Liver (tissue), 9 donors: Measurements from ENCODE around the gene USH2A. TPM values are rescaled to one million over a fixed set of nuclear protein-coding genes. Genes with fewer than 3 reads are reported as not detected.

ENCODE experiments used
- DNase-seq: peaks from one replicate; pipeline ENCODE4 v3.0.0-alpha.2; 2017; ENCODE audit warnings: low spot score
- H3K27ac ChIP-seq, 2 donors: one replicate each; pipeline ENCODE4 v1.7.0; 2013; ENCODE audit warnings: inconsistent platforms in 2 of 2, low read length in 2 of 2, control low read depth in 1 of 2, low read depth in 1 of 2, mild to moderate bottlenecking in 1 of 2
- H3K27me3 ChIP-seq, 4 donors: one replicate each; pipeline versions ENCODE4 v1.6.1 to v1.7.0; 2013; ENCODE audit warnings: low read length in 3 of 4, inconsistent platforms in 1 of 4, mild to moderate bottlenecking in 1 of 4, moderate library complexity in 1 of 4; ENCODE audit not compliant: control insufficient read depth in 4 of 4, insufficient read depth in 4 of 4
- H3K36me3 ChIP-seq, 4 donors: one replicate each; pipeline versions ENCODE4 v1.6.1 to v1.7.0; 2013; ENCODE audit warnings: low read length in 3 of 4, mild to moderate bottlenecking in 3 of 4, low read depth in 1 of 4, moderate library complexity in 1 of 4; ENCODE audit not compliant: control insufficient read depth in 4 of 4, insufficient read depth in 3 of 4
- H3K4me1 ChIP-seq, 4 donors: one replicate each; pipeline versions ENCODE4 v1.6.1 to v1.7.0; 2013; ENCODE audit warnings: low read length in 3 of 4, mild to moderate bottlenecking in 3 of 4, moderate library complexity in 1 of 4; ENCODE audit not compliant: control insufficient read depth in 4 of 4, insufficient read depth in 4 of 4
- H3K4me3 ChIP-seq, 3 donors: one replicate each; pipeline versions ENCODE4 v1.6.1 to v1.7.0; 2013; ENCODE audit warnings: low read length in 3 of 3, control low read depth in 1 of 3, low read depth in 1 of 3, mild to moderate bottlenecking in 1 of 3
- H3K9ac ChIP-seq, 2 donors: one replicate each; pipeline ENCODE4 v1.7.0; 2013; ENCODE audit warnings: low read length in 2 of 2, mild to moderate bottlenecking in 2 of 2, moderate library complexity in 2 of 2, control low read depth in 1 of 2, low read depth in 1 of 2
- H3K9me3 ChIP-seq, 4 donors: one replicate each; pipeline versions ENCODE4 v1.6.1 to v1.7.0; 2013; ENCODE audit warnings: low read length in 3 of 4; ENCODE audit not compliant: control insufficient read depth in 4 of 4
- EGR1 ChIP-seq, 2 donors: IDR thresholded peaks; 2 replicates each; pipeline ENCODE4 v1.6.1; 2016 to 2018; ENCODE audit warnings: antibody characterized with exemption in 2 of 2, low read depth in 2 of 2
- FOXA1 ChIP-seq: IDR thresholded peaks from 2 replicates; pipeline ENCODE4 v1.6.1; 2016; ENCODE audit warnings: antibody characterized with exemption
- FOXA2 ChIP-seq: IDR thresholded peaks from 2 replicates; pipeline ENCODE4 v1.6.1; 2016; ENCODE audit warnings: antibody characterized with exemption
- GABPA ChIP-seq, 2 donors: IDR thresholded peaks in 1 of 2; conservative IDR thresholded peaks in 1 of 2; 2 replicates each; pipeline ENCODE4 v1.6.1; 2016; ENCODE audit warnings: antibody characterized with exemption in 2 of 2, mild to moderate bottlenecking in 1 of 2, moderate library complexity in 1 of 2
- HNF4A ChIP-seq, 2 donors: conservative IDR thresholded peaks; 2 replicates each; pipeline ENCODE4 v1.6.1; 2016; ENCODE audit warnings: antibody characterized with exemption in 2 of 2, mild to moderate bottlenecking in 2 of 2
- JUND ChIP-seq, 2 donors: IDR thresholded peaks; 2 replicates each; pipeline ENCODE4 v1.6.1; 2016; ENCODE audit warnings: antibody characterized with exemption in 2 of 2
- MAX ChIP-seq: IDR thresholded peaks from 2 replicates; pipeline ENCODE4 v1.6.1; 2016; ENCODE audit warnings: antibody characterized with exemption
- RAD21 ChIP-seq, 2 donors: IDR thresholded peaks; 2 replicates each; pipeline ENCODE4 v1.6.1; 2016; ENCODE audit warnings: antibody characterized with exemption in 2 of 2, mild to moderate bottlenecking in 2 of 2
- REST ChIP-seq: IDR thresholded peaks from 2 replicates; pipeline ENCODE4 v1.6.1; 2016; ENCODE audit warnings: antibody characterized with exemption, mild to moderate bottlenecking
- RXRA ChIP-seq, 2 donors: IDR thresholded peaks; 2 replicates each; pipeline ENCODE4 v1.6.1; 2017 to 2018; ENCODE audit warnings: antibody characterized with exemption in 2 of 2, mild to moderate bottlenecking in 1 of 2
- SP1 ChIP-seq: IDR thresholded peaks from 2 replicates; pipeline ENCODE4 v1.6.1; 2018; ENCODE audit warnings: antibody characterized with exemption, mild to moderate bottlenecking
- TAF1 ChIP-seq: conservative IDR thresholded peaks from 2 replicates; pipeline ENCODE4 v1.6.1; 2016; ENCODE audit warnings: antibody characterized with exemption, mild to moderate bottlenecking
- YY1 ChIP-seq: IDR thresholded peaks from 2 replicates; pipeline ENCODE4 v1.6.1; 2016; ENCODE audit warnings: antibody characterized with exemption, mild to moderate bottlenecking
- WGBS: extraction: QIAGEN DNeasy Blood & Tissue Kit; methylation state at CpG from one replicate; pipeline ENCODE4 v1.1.7; 2013; 5-methylcytosine and 5-hydroxymethylcytosine counted together
- polyA plus RNA-seq, 2 donors: library from polyadenylated mRNA; stranded (reverse) in 1 of 2; unstranded in 1 of 2; fragments of 200-250 nt in 1 of 2; fragments of >200 nt in 1 of 2; fragmentation: Nextera tagmentation in 1 of 2; extraction: Ambion mirVana in 1 of 2; gene quantifications; one replicate each; pipeline versions ENCODE4 v1.2.1 to v1.2.3, GENCODE V29; 2013 to 2015
- total RNA-seq, 2 donors: library from RNA; depleted of rRNA; stranded (reverse); fragments of >200 nt; gene quantifications; one replicate each; pipeline ENCODE4 v1.2.3, GENCODE V29; 2014
- TF ChIP-seq, protein P1 (sequence below): IDR thresholded peaks from 2 replicates; pipeline ENCODE4 v1.6.1; 2016; ENCODE audit warnings: antibody characterized with exemption
- donor health status: healthy.
- donor health status: healthy.
- donor health status: healthy.
- donor health status: healthy.
- donor health status: healthy.

Gene USH2A
- total and polyA plus RNA-seq, 4 donors = 0.14 to 1.0 (median 0.31) TPM

DNA sequence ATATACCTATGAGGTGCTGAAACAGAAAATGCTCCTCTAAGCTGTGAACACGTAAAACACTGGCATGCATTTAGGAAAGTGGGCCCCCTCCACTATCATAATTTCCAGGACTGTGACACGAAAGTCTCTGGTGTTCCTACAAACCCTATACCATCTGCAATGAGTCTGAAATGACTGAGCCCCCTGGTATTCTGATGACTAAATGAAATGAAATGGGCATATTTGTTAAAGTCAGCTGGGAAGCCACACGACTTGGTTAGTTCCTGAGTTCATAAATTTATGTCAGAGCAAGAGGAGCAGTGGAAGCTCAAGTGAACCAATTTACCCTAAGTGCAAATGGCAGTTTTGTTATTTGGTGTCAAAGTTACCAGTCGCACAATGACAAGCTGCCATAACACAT, 673.8 kb downstream of the USH2A start:
- no peaks in the 10 kb centered on the region for H3K36me3 ChIP-seq
- no peaks in the 10 kb centered on the region for H3K9me3 ChIP-seq
- WGBS = 83% methylated on average over 4 of the region's 4 CpGs
- no peak for DNase-seq
- H3K4me1 ChIP-seq = no peaks in the 10 kb centered on the region
- no peak for TF ChIP-seq JUND (IDR thresholded peaks at IDR 0.05)
- TF ChIP-seq, protein P1, sequence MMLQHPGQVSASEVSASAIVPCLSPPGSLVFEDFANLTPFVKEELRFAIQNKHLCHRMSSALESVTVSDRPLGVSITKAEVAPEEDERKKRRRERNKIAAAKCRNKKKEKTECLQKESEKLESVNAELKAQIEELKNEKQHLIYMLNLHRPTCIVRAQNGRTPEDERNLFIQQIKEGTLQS = no peak
- H3K27ac ChIP-seq = no peak overlapping the region
- H3K9ac ChIP-seq = no peak overlapping the region
- no peaks in the 10 kb centered on the region for H3K27me3 ChIP-seq
- H3K4me3 ChIP-seq = no peak overlapping the region

- no peak for TF ChIP-seq HNF4A (conservative IDR thresholded peaks at IDR 0.05)
- no peak for TF ChIP-seq FOXA2
- no peak for TF ChIP-seq RXRA (IDR thresholded peaks at IDR 0.05)
- TF ChIP-seq GABPA (IDR thresholded peaks at IDR 0.05 in 1 of 2, conservative IDR thresholded peaks at IDR 0.05 in 1 of 2) = no peak
- no peak for TF ChIP-seq MAX
- WGBS = 81% methylated on average over 1 of the region's 1 CpG
- H3K4me1 ChIP-seq = no peaks in the 10 kb centered on the region
- H3K4me3 ChIP-seq = no peak overlapping the region
- DNase-seq = no peak
- H3K27ac ChIP-seq = no peak overlapping the region
- H3K9ac ChIP-seq = no peak overlapping the region
- H3K27me3 ChIP-seq = no peaks in the 10 kb centered on the region
- no peaks in the 10 kb centered on the region for H3K9me3 ChIP-seq
- H3K36me3 ChIP-seq = no peaks in the 10 kb centered on the region
These were observed 674.8 kb downstream of the USH2A start for GRCh38 chr1:215748431-215748830.

- no peak overlapping the region for H3K27ac ChIP-seq
- no peak overlapping the region for H3K4me3 ChIP-seq
- DNase-seq = no peak
- H3K36me3 ChIP-seq = no peaks in the 10 kb centered on the region
- no peak overlapping the region for H3K9ac ChIP-seq
- no peaks in the 10 kb centered on the region for H3K9me3 ChIP-seq
- H3K4me1 ChIP-seq = no peaks in the 10 kb centered on the region
- H3K27me3 ChIP-seq = no peaks in the 10 kb centered on the region
- TF ChIP-seq JUND (IDR thresholded peaks at IDR 0.05) = no peak
- no peak for TF ChIP-seq REST
- no peak for TF ChIP-seq YY1
- no peak for TF ChIP-seq FOXA1
- no peak for TF ChIP-seq SP1
- no peak for TF ChIP-seq RXRA (IDR thresholded peaks at IDR 0.05)
- no peak for TF ChIP-seq EGR1 (IDR thresholded peaks at IDR 0.05; ENCODE audit: low read depth in 2 of 2)
- no peak for TF ChIP-seq GABPA (IDR thresholded peaks at IDR 0.05 in 1 of 2, conservative IDR thresholded peaks at IDR 0.05 in 1 of 2)
- no peak for TF ChIP-seq RAD21 (IDR thresholded peaks at IDR 0.05)
- TF ChIP-seq TAF1 = no peak
- WGBS = 76% methylated on average over 1 of the region's 1 CpG
These were observed 678.8 kb downstream of the USH2A start for GRCh38 chr1:215744419-215744818.
